ENCODE data around the gene C1QTNF8. TPM values are rescaled to one million over a fixed set of nuclear protein-coding genes. Genes with fewer than 3 reads are reported as not detected.

C1QTNF8 gene
- total and polyA plus RNA-seq, 2 of the 13 experiments (the other 11 are each of a cell fraction or from before 2014, with no cell fraction given), result 0.09 TPM; not detected in 1

DNA sequence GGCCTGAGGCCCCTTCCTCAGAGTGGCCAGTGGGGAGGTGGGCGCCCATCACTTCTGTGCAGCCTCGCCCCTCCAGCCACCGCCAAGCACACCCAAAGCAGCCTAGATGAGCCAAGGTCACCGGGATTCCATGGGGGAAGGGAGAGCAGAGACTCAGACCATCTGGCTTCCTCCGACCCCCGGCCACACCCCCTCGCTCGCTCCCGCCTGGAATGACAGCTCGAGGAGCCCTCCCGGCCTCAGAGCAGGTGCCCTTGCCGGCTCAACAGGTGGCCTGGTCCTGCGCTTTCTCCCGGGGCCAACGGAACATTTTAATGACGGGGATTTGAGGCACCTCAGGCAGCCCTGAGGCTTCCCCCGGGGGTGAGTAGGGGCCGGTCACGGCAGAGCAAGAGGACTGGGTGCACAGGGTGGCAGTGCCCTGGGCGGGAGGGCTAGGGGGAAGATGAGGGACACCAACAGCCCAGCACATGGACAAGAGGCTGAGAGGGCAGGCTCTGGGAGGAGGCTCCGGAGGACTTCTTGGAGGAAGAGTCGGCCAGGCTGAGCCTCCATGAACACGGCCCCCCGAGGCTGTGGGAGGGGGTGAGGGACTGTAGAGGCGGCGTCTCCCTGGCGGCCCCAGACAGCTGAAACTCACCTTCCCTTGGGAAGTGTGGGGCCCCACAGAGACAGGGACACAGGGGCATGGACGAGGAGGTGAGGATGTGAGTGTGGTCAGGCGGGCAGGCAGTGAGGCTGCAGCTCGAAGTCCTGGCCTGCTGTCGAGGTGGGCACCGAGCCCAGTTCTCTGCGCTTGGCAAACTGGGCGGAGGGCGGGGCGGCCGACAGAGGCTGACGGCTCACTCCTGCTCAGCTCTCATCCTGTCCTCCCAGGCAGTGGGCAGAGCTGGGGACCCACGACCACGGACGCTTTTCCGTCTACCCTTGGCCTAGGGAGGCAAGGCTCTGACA, 12.5 kb upstream of the C1QTNF8 start:
- no TSS peak for BruUV-seq (replicated peaks)
- Histone ChIP-seq H3K27ac (ENCODE audit: extremely low read length, insufficient read depth, low read length) (no peak overlapping the region), H3K79me2 (ENCODE audit: insufficient read depth, low read length) (no peaks in the 10 kb centered on the region), H4K20me1 (ENCODE audit: insufficient read depth, low read length) (peaks cover 3% of the 10 kb centered on the region; the same call in 1 of the 2 replicates), H3K27me3 (ENCODE audit: control insufficient read depth in 1 of 2, insufficient read depth in 2 of 2, low read length in 2 of 2) (peaks cover 29 to 94% of the 10 kb centered on the region in 2 experiments), H3K9me3 (ENCODE audit: low read length) (no peaks in the 10 kb centered on the region), H3K9ac (ENCODE audit: insufficient read depth, low read depth, low read length) (no peak overlapping the region), H3K4me2 (ENCODE audit: low read depth, low read length) (no peak overlapping the region), H2AFZ (ENCODE audit: low read length) (no peak overlapping the region), H3K36me3 (replicated peaks in 1 of 2; ENCODE audit: control insufficient read depth in 1 of 2, insufficient read depth in 2 of 2, low read length in 2 of 2) (no peaks in the 10 kb centered on the region), H3K4me1 (ENCODE audit: insufficient read depth, low read length) (peaks cover 18% of the 10 kb centered on the region), H3K4me3 (replicated peaks in 1 of 3; ENCODE audit: insufficient read depth in 1 of 3, low read depth in 2 of 3, low read length in 3 of 3) (no peak overlapping the region)
- DNase-seq (ENCODE audit: low spot score), result no peak
- 3% methylated on average over 5 of the region's 42 CpGs for WGBS (ENCODE audit: low lambda C conversion rate)
- in situ Hi-C loops (cut with HindIII; ENCODE audit: extremely low pct_ligation_motif_present, low pct_unique_long_range_greater_than_20kb), result no loop called here
- FAIRE-seq, result no peak
- intact Hi-C loops (cut with micrococcal nuclease; ENCODE audit: unreplicated experiment), result no loop called here
- CTCF ChIA-PET (ENCODE audit: low intra/inter-chr PET ratio, low total read pairs), result interaction anchor here (2.7 kb wide), 1 partner anchor 76 kb away, joined by 10 read pairs; no protein-coding TSS in a partner anchor
- TF ChIP-seq CREB1 (IDR thresholded peaks at IDR 0.05), result no peak
- TF ChIP-seq CREB1 (CRISPR knock-in tag; IDR thresholded peaks at IDR 0.05), result no peak
- no peak for TF ChIP-seq SETDB1 (CRISPR knock-in tag; IDR thresholded peaks at IDR 0.05; ENCODE audit: borderline replicate concordance)
- POLR2A ChIA-PET, result no interaction called here
- no peak for ATAC-seq

DNA sequence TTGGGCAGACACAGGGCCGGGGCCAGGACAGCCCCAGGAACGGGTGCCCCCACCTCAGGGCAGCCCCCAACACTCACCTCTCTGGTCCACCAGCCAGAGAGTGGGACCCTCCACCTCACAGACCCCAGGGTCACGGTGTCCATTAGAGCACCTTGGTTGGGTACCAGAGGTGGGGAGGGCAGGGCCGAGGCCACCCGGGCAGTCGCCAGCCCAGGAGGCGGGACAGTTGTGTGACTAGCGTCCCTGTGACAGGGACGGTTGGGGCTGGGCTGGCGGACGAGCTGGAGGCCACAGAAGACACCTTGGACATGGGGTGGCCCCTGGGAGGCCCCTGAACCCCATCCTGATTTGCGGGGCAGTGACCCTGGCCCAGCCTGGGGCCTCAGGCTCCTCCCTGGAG, 11.7 kb upstream of the C1QTNF8 start:
- Histone ChIP-seq H3K9me3 (ENCODE audit: low read length) (no peaks in the 10 kb centered on the region), H3K27ac (ENCODE audit: extremely low read length, insufficient read depth, low read length) (no peak overlapping the region), H4K20me1 (ENCODE audit: insufficient read depth, low read length) (peaks cover 3% of the 10 kb centered on the region; the same call in 1 of the 2 replicates), H3K4me2 (ENCODE audit: low read depth, low read length) (no peak overlapping the region), H3K27me3 (ENCODE audit: control insufficient read depth in 1 of 2, insufficient read depth in 2 of 2, low read length in 2 of 2) (peaks cover 29 to 92% of the 10 kb centered on the region in 2 experiments), H2AFZ (ENCODE audit: low read length) (no peak overlapping the region), H3K79me2 (ENCODE audit: insufficient read depth, low read length) (no peaks in the 10 kb centered on the region), H3K4me1 (ENCODE audit: insufficient read depth, low read length) (peaks cover 12% of the 10 kb centered on the region), H3K9ac (ENCODE audit: insufficient read depth, low read depth, low read length) (no peak overlapping the region), H3K36me3 (replicated peaks in 1 of 2; ENCODE audit: control insufficient read depth in 1 of 2, insufficient read depth in 2 of 2, low read length in 2 of 2) (no peaks in the 10 kb centered on the region), H3K4me3 (replicated peaks in 1 of 3; ENCODE audit: insufficient read depth in 1 of 3, low read depth in 2 of 3, low read length in 3 of 3) (no peak overlapping the region)
- 13% methylated on average over 9 of the region's 12 CpGs for WGBS (ENCODE audit: low lambda C conversion rate)
- TF ChIP-seq, protein P1, sequence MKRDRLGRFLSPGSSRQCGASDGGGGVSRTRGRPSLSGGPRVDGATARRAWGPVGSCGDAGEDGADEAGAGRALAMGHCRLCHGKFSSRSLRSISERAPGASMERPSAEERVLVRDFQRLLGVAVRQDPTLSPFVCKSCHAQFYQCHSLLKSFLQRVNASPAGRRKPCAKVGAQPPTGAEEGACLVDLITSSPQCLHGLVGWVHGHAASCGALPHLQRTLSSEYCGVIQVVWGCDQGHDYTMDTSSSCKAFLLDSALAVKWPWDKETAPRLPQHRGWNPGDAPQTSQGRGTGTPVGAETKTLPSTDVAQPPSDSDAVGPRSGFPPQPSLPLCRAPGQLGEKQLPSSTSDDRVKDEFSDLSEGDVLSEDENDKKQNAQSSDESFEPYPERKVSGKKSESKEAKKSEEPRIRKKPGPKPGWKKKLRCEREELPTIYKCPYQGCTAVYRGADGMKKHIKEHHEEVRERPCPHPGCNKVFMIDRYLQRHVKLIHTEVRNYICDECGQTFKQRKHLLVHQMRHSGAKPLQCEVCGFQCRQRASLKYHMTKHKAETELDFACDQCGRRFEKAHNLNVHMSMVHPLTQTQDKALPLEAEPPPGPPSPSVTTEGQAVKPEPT (CRISPR knock-in tag; IDR thresholded peaks at IDR 0.05; ENCODE audit: low read depth), result no peak
- TF ChIP-seq BRD4 (CRISPR knock-in tag; IDR thresholded peaks at IDR 0.05) (no peak), NFIC (IDR thresholded peaks at IDR 0.05; ENCODE audit: low read length) (no peak), ZNF510 (CRISPR knock-in tag; IDR thresholded peaks at IDR 0.05; ENCODE audit: low read depth) (no peak), NR2F2 (IDR thresholded peaks at IDR 0.05; ENCODE audit: borderline replicate concordance, low read depth) (no peak), STAG1 (CRISPR knock-in tag; IDR thresholded peaks at IDR 0.05) (no peak), ATRX (CRISPR knock-in tag; IDR thresholded peaks at IDR 0.05; ENCODE audit: borderline replicate concordance) (no peak), ZNF589 (CRISPR knock-in tag; conservative IDR thresholded peaks at IDR 0.05) (no peak)
- ATAC-seq (no peak), FAIRE-seq (no peak), DNase-seq (ENCODE audit: low spot score) (no peak)
- intact Hi-C loops (cut with micrococcal nuclease; ENCODE audit: unreplicated experiment) (no loop called here), in situ Hi-C loops (cut with HindIII; ENCODE audit: extremely low pct_ligation_motif_present, low pct_unique_long_range_greater_than_20kb) (no loop called here)
- ChIA-PET POLR2A (no interaction called here), CTCF (ENCODE audit: low intra/inter-chr PET ratio, low total read pairs) (interaction anchor here (2.7 kb wide), 1 partner anchor 76 kb away, joined by 10 read pairs; no protein-coding TSS in a partner anchor)
- no TSS peak for BruUV-seq (replicated peaks)
